Measurements from ENCODE around the gene SLC35E1.
"Not testable (repeated sequence)": the region's sequence is repeated elsewhere in the genome, so short reads cannot be mapped to it uniquely, and the experiment has no call there.

SLC35E1 gene

GRCh38 chr19:16564842-16565241, 7.4 kb downstream of the SLC35E1 start:
- H3K4me3 Mint-ChIP-seq = no peak overlapping the region

GRCh38 chr19:16562608-16563025, 9.6 kb downstream of the SLC35E1 start:
- Mint-ChIP-seq H3K4me1 (peaks cover 6% of the 10 kb centered on the region), H3K27me3 (no peaks in the 10 kb centered on the region), H3K4me3 (no peak overlapping the region), H3K36me3 (peaks cover 31% of the 10 kb centered on the region), H3K9me3 (no peaks in the 10 kb centered on the region), H3K27ac (no peak overlapping the region)
- no peak for DNase-seq (ENCODE audit: low spot score in 2 of 2)
- no peak for ATAC-seq (ENCODE audit: low read depth)

More at GRCh38 chr19:16564842-16565241, 7.4 kb downstream of the SLC35E1 start:
- H3K4me1 Mint-ChIP-seq = peaks cover 6% of the 10 kb centered on the region
- H3K27ac Mint-ChIP-seq = no peak overlapping the region
- H3K36me3 Mint-ChIP-seq = peaks cover 36% of the 10 kb centered on the region
- ATAC-seq (ENCODE audit: low read depth) (no peak), DNase-seq (ENCODE audit: low spot score in 2 of 2) (no peak)
- no peaks in the 10 kb centered on the region for H3K27me3 Mint-ChIP-seq
- no peaks in the 10 kb centered on the region for H3K9me3 Mint-ChIP-seq

- peaks cover 25% of the 10 kb centered on the region for H3K36me3 Mint-ChIP-seq
- no peak overlapping the region for H3K27ac Mint-ChIP-seq
These were observed 10.8 kb downstream of the SLC35E1 start for GRCh38 chr19:16561382-16561781.

GRCh38 chr19:16559780-16560276, 12.4 kb downstream of the SLC35E1 start:
- no peak for ATAC-seq (ENCODE audit: low read depth)
- Mint-ChIP-seq H3K4me3 (no peak overlapping the region), H3K4me1 (no peaks in the 10 kb centered on the region), H3K9me3 (no peaks in the 10 kb centered on the region), H3K27me3 (no peaks in the 10 kb centered on the region), H3K36me3 (peaks cover 21% of the 10 kb centered on the region), H3K27ac (no peak overlapping the region)
- no peak for DNase-seq (ENCODE audit: low spot score in 2 of 2)

More at GRCh38 chr19:16561382-16561781, 10.8 kb downstream of the SLC35E1 start:
- DNase-seq (ENCODE audit: low spot score in 2 of 2) = no peak
- H3K27me3 Mint-ChIP-seq = no peaks in the 10 kb centered on the region
- no peaks in the 10 kb centered on the region for H3K9me3 Mint-ChIP-seq
- peaks cover 4% of the 10 kb centered on the region for H3K4me1 Mint-ChIP-seq
- ATAC-seq (ENCODE audit: low read depth) = no peak
- no peak overlapping the region for H3K4me3 Mint-ChIP-seq

- no peak overlapping the region for H3K27ac Mint-ChIP-seq
- DNase-seq (ENCODE audit: low spot score in 2 of 2) = no peak
- peaks cover 2% of the 10 kb centered on the region for H3K4me1 Mint-ChIP-seq
- no peaks in the 10 kb centered on the region for H3K9me3 Mint-ChIP-seq
- no peak for ATAC-seq (ENCODE audit: low read depth)
- H3K36me3 Mint-ChIP-seq = peaks cover 11% of the 10 kb centered on the region
- H3K27me3 Mint-ChIP-seq = no peaks in the 10 kb centered on the region
- no peak overlapping the region for H3K4me3 Mint-ChIP-seq
These were observed 17.4 kb downstream of the SLC35E1 start for GRCh38 chr19:16554776-16555175.

- H3K36me3 Mint-ChIP-seq; H3K4me1 Mint-ChIP-seq; ATAC-seq (ENCODE audit: low read depth); H3K4me3 Mint-ChIP-seq; H3K27ac Mint-ChIP-seq; DNase-seq (ENCODE audit: low spot score in 2 of 2); H3K27me3 Mint-ChIP-seq; H3K9me3 Mint-ChIP-seq: not testable (repeated sequence)
These were observed 20.3 kb downstream of the SLC35E1 start for GRCh38 chr19:16551902-16552301.

GRCh38 chr19:16548956-16549355, 23.3 kb downstream of the SLC35E1 start:
- H3K4me1 Mint-ChIP-seq = peaks cover 13% of the 10 kb centered on the region
- H3K4me3 Mint-ChIP-seq = no peak overlapping the region
- no peaks in the 10 kb centered on the region for H3K27me3 Mint-ChIP-seq
- no peak for ATAC-seq (ENCODE audit: low read depth)
- H3K36me3 Mint-ChIP-seq = peaks cover 4% of the 10 kb centered on the region
- H3K27ac Mint-ChIP-seq = no peak overlapping the region
- H3K9me3 Mint-ChIP-seq = no peaks in the 10 kb centered on the region
- DNase-seq (ENCODE audit: low spot score in 2 of 2) = no peak

GRCh38 chr19:16544473-16545231, 27.6 kb downstream of the SLC35E1 start:
- Mint-ChIP-seq H3K9me3 (no peaks in the 10 kb centered on the region), H3K4me1 (peaks cover 24% of the 10 kb centered on the region), H3K36me3 (peaks cover 7% of the 10 kb centered on the region), H3K27ac (peak overlapping the region; percentile 85), H3K4me3 (peak overlapping the region; percentile 50), H3K27me3 (no peaks in the 10 kb centered on the region)
- DNase-seq (ENCODE audit: low spot score in 2 of 2) (no peak), ATAC-seq (ENCODE audit: low read depth) (peak; percentile 46)

GRCh38 chr19:16543734-16544133, 28.5 kb downstream of the SLC35E1 start:
- DNase-seq (ENCODE audit: low spot score in 2 of 2); ATAC-seq (ENCODE audit: low read depth); H3K27me3 Mint-ChIP-seq; H3K27ac Mint-ChIP-seq; H3K9me3 Mint-ChIP-seq: not testable (repeated sequence)
- Mint-ChIP-seq H3K4me3 (peak overlapping the region; percentile 95), H3K4me1 (peaks cover 28% of the 10 kb centered on the region), H3K36me3 (peaks cover 12% of the 10 kb centered on the region)

GRCh38 chr19:16542910-16543472, 29.2 kb downstream of the SLC35E1 start:
- no peaks in the 10 kb centered on the region for H3K9me3 Mint-ChIP-seq
- H3K4me1 Mint-ChIP-seq = peaks cover 34% of the 10 kb centered on the region
- peak overlapping the region; percentile 95 for H3K4me3 Mint-ChIP-seq
- H3K27ac Mint-ChIP-seq = peak overlapping the region; percentile 90
- H3K36me3 Mint-ChIP-seq = peaks cover 17% of the 10 kb centered on the region
- H3K27me3 Mint-ChIP-seq = no peaks in the 10 kb centered on the region
- no peak for DNase-seq (ENCODE audit: low spot score in 2 of 2)
- ATAC-seq (ENCODE audit: low read depth) = no peak

- peaks cover 21% of the 10 kb centered on the region for H3K36me3 Mint-ChIP-seq
These were observed 29.9 kb downstream of the SLC35E1 start, which contains the start of gene CHERP for GRCh38 chr19:16542045-16542909. CHERP (minus strand) TSS chr19:16542437; CDS start chr19:16542378, 59 bp downstream.

GRCh38 chr19:16541526-16542044, 30.6 kb downstream of the SLC35E1 start:
- Mint-ChIP-seq H3K36me3 (peaks cover 24% of the 10 kb centered on the region), H3K4me1 (peaks cover 41% of the 10 kb centered on the region), H3K27ac (peak overlapping the region; percentile 81), H3K27me3 (no peaks in the 10 kb centered on the region), H3K4me3 (peak overlapping the region; percentile 95), H3K9me3 (no peaks in the 10 kb centered on the region)
- ATAC-seq (ENCODE audit: low read depth) = no peak
- DNase-seq (ENCODE audit: low spot score in 2 of 2) = no peak

More at GRCh38 chr19:16542045-16542909, 29.9 kb downstream of the SLC35E1 start, which contains the start of gene CHERP:
- Mint-ChIP-seq H3K4me1 (peaks cover 38% of the 10 kb centered on the region), H3K27ac (peak within 1 kb of the TSS; percentile 90), H3K4me3 (peak within 1 kb of the TSS; percentile 95), H3K27me3 (no peaks in the 10 kb centered on the region), H3K9me3 (no peaks in the 10 kb centered on the region)
- DNase-seq (ENCODE audit: low spot score in 2 of 2) = peak; percentile 87 to 89
- ATAC-seq (ENCODE audit: low read depth) = peak; percentile 84

GRCh38 chr19:16540948-16541347, 31.3 kb downstream of the SLC35E1 start:
- H3K4me3 Mint-ChIP-seq = peak overlapping the region; percentile 95
- H3K27me3 Mint-ChIP-seq = no peaks in the 10 kb centered on the region
- ATAC-seq (ENCODE audit: low read depth) (no peak), DNase-seq (ENCODE audit: low spot score in 2 of 2) (no peak)
- peak overlapping the region; percentile 81 for H3K27ac Mint-ChIP-seq
- H3K4me1 Mint-ChIP-seq = peaks cover 43% of the 10 kb centered on the region
- H3K36me3 Mint-ChIP-seq = peaks cover 27% of the 10 kb centered on the region
- no peaks in the 10 kb centered on the region for H3K9me3 Mint-ChIP-seq

Data from memory B cell (primary cell).